HG03135 (cell line): ENCODE measurements around the gene UQCC5.

Experiments
- ATAC-seq: cut with Tn5 transposase; IDR thresholded peaks from one replicate; pipeline ENCODE4 v1.9.1; 2021; ENCODE audit warnings: mild to moderate bottlenecking, moderate library complexity; ENCODE audit not compliant: unreplicated experiment

UQCC5 gene

DNA sequence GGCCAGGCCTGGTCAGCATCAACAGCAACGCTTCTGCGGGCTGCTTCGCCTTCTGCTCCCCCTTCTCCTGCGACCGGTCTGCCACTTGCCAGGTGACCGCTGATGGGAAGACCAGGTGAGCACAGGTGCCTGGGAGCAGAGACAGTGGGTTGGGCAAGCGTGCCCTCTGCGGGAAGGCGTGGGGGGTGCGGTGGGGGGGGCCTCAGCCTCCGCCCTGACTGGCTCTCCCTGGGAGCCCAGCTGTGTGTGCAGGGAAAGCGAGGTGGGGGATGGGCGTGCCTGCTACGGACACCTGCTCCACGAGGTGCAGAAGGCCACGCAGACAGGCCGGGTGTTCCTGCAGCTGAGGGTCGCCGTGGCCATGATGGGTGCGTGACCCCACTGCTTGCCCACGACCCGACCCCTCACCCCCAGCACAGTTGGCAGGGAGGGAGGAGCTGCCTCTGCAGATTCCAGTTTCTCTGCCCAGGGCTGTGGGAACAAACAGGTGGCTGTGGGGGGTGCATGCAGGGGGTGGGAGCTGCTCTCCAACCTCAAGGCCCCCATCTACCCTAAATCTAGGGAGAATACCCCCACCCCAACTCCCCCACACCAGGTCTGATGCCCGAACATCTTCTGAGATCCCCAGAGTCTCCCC lies 32.5 kb upstream of the UQCC5 start:
- ATAC-seq = no peak

DNA sequence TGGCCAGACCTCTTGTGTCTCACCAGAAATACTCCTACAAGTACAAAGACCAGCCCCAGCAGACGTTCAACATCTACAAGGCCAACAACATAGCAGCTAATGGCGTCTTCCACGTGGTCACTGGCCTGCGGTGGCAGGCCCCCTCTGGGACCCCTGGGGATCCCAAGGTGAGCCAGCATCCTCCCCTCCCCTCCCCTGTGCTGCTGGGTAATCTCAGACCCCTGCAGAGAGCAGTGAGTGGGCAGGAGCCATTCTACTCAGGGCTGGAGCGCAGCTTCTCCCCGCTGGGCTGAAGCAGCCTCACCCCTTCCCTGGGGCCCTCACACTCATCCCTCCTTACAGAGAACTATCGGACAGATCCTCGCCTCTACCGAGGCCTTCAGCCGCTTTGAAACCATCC lies 31.4 kb upstream of the UQCC5 start:
- ATAC-seq = no peak

DNA sequence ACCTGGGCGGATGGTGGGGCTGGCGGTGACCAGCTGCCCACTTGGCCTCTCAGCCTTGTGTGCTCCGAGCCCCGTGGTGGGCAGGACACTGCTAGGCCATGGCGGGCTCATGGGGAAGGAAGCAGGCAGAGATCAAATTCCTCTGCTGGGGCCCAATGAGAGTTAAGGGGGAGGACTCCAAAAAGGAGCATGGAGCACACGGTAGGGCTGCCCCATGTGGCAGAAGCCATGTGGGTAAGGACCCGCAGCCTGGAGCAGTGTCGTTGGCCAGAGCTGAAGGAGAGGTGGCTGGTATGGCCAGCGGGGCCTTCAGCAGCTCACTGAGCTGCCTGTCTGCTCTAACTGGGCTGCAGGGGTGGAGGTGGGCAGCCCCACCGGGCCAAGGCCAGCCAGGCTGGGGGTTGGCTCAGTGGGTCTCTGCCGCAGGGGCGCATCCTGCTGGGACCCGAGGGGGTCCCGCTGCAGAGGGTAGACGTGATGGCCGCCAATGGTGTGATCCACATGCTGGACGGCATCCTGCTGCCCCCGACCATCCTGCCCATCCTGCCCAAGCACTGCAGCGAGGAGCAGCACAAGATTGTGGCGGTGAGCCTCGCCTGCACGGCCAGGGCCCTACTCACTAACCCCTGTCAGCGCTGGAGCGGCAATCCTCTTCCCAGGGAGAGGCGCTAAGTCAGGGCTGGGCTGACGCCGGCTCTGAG lies 30.0 kb upstream of the UQCC5 start:
- no peak for ATAC-seq

DNA sequence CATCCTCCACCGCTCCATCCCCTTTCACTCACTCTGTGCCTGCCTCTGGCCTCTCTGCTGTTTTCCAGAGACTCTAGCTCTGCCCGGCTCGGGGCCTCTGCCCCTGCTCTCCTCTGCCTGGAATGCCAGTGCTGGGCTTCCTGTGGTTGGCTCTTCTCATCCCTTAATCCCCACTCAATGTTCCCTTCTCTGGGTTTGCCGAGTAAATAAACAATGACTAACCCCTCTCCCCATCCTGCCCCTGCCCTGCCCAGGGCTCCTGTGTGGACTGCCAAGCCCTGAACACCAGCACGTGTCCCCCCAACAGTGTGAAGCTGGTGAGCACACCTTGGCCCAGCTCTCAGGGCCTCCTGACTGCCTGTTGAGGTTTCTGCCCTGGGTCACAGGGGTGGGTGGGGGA lies 29.0 kb upstream of the UQCC5 start:
- no peak for ATAC-seq

DNA sequence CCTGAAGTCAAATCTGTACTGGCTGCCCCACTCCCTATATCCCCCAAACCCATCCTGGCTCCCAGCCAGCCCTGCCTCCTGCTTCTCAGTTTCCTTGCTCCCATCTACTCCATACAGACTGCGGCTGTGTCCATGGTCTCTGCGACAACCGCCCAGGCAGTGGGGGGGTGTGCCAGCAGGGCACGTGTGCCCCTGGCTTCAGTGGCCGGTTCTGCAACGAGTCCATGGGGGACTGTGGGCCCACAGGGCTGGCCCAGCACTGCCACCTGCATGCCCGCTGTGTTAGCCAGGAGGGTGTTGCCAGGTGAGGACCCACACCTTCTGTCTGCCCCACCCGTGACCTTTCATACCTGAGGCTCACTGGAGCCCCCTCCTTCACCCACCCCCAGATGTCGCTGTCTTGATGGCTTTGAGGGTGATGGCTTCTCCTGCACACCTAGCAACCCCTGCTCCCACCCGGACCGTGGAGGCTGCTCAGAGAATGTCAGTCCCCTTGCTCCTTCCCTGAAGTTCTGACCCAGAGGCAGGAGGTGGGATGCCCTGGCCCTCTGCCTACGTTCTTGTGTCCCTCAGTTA lies 26.6 kb upstream of the UQCC5 start:
- no peak for ATAC-seq

DNA sequence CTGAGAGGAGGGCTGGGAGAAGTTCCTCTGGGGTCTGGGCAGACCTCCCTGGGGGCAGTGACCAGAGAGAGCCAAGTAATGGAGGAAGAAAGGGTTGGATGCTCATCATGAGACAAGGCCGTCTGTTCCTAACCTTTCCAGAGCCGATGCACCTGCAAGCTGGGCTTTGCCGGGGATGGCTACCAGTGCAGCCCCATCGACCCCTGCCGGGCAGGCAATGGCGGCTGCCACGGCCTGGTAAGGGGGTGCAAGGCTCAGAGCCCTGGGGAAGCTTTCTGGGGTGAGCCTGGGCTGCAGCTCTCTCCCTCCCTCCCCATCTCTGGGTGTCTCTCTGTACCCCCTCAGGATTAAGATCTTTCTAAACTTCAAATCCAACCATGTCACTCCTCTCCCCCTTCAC lies 24.9 kb upstream of the UQCC5 start:
- no peak for ATAC-seq

DNA sequence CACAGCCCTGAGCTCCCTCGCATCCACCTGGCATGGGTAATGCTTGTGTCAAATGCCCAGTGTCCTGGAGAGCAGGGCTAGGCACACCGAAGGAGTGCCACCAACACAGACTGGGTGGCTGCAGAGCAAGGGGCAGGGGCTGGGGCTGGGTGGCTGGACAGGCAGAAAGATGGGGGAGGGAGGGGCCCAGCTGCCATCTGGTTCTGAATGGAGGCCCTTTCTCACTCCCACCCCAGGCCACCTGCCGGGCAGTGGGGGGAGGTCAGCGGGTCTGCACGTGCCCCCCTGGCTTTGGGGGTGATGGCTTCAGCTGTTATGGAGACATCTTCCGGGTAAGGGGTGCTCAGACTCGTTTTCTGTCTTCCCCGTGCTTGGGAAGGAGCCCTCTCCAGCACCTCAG lies 24.3 kb upstream of the UQCC5 start:
- no peak for ATAC-seq

DNA sequence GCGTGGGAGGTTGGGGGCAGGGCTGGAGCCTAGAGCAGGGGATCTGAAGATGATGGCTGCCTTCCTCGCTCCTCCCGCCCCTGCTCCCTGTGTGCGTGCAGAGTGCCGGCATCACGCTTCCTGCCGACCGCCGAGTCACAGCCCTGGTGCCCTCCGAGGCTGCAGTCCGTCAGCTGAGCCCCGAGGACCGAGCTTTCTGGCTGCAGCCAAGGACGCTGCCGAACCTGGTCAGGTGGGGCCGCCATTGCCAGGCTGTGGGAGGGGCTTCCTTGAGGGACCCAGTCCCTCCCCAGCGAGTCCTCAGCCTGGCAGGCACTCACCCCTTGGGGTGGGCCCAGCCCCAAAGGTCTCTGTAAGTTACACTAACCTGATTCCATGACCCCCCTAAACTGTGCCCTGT lies 23.7 kb upstream of the UQCC5 start:
- no peak for ATAC-seq

DNA sequence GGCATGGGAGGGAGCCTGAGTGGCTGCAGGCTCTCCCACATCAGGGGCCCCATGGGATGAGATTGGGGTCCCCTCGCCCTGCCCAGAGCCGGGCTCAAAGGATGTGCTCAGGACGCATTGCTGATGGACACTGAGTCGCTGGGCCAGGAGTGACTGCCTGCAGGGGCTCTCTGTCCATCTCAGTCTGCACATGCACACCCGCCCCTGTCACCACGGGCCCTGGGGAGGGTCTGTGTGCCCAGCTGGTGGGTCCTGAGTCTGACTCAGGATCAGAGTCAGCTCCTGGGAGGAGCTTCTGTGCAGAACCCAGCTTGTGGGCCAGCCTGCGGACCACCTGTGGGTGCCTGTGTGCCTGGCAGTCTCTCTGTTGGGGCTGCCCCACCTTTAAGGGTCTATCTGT lies 23.1 kb upstream of the UQCC5 start:
- no peak for ATAC-seq

DNA sequence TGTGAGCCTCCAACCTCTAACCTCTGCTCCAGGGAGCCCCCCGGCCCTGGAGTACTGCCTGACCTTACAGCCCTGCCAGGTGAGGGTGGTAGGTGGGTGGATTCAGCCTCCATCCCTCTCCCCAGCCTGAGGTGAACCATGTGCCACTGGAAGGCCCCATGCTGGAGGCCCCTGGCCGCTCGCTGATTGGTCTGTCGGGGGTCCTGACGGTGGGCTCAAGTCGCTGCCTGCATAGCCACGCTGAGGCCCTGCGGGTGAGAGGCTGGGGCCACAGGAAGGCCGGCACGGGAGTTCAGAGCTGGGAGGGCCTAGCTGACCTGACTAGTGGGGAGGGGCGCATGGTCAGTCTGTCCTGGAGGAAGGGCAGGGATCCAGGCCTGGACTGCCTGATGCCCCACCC lies 21.8 kb upstream of the UQCC5 start:
- ATAC-seq = no peak

DNA sequence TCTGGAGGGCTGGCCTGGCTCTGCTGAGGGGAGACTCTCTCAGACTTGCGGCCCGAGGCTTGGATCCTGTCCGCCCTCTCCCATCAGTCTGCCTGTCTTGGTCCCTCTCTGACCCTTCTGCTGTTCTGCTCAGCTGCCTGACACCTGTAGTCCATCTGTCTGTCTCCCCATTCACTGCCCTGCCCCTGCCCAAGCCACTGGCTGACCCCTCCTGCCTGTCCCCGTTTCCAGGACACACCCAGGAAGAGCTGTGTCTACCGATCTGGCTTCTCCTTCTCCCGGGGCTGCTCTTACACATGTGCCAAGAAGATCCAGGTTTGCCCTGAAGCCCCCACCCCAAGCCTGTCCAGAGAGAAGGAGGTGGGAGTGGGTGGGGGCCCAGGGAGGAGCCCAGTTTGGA lies 21.2 kb upstream of the UQCC5 start:
- ATAC-seq = no peak

DNA sequence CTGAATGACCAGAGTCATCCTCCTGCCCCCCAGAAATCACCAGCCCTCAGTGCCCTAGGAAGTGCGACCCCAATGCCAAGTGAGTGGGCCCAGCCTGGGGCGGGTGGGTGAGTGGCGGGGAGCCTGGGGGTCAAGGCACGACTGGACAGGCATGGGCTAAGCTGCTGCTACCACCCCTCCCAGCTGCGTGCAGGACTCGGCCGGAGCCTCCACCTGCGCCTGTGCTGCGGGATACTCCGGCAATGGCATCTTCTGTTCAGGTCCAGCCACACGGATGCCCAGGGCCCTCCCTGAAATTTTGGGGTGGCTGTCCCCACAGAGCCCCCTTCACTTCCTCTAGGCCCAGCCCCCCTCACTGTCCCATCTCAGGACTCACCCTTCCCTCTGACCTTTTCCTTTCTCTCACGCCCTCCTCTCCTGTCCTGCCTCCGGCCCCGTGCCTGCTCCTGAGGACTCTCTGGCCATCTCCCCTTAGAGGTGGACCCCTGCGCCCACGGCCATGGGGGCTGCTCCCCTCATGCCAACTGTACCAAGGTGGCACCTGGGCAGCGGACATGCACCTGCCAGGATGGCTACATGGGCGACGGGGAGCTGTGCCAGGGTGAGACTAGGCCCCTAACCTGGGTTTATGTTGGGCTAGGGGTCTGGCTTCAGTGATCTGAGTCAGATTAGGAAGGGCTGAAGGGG lies 19.8 kb upstream of the UQCC5 start:
- no peak for ATAC-seq

DNA sequence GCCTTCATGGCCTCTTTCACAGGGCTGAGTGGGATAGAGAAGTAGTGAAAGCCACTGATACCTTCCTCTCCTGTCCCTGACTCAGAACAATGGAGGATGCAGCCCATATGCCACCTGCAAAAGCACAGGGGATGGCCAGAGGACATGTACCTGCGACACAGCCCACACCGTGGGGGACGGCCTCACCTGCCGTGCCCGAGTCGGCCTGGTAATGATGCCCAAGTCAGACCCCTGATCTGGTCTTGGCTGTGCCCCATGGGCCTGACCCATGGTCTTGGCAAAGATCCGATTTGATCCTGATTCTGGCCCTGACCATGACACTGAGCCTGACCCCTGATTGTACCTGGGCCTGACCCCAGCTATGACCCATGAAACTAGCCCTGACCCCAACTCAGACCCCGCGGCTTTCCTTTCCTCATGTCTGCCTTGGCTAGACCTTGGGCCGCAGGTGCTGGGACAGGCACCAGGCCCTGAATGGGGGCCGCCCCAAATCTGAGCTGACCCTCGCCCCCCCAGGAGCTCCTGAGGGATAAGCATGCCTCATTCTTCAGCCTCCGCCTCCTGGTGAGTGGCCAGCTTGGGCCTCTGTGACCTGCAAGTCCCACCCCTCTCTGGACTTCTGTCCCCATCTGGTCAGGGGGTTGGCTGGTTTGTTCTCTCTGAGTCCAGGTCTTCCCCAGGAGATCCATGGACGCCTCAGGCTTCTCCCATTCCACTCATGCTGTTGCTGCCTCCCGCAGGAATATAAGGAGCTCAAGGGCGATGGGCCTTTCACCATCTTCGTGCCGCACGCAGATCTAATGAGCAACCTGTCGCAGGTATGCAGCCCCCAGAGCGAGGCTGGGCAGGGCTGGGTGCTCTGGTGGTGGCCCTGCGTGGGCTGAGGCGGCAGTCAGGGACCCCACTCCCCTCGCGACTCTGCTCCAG lies 18.3 kb upstream of the UQCC5 start:
- no peak for ATAC-seq

DNA sequence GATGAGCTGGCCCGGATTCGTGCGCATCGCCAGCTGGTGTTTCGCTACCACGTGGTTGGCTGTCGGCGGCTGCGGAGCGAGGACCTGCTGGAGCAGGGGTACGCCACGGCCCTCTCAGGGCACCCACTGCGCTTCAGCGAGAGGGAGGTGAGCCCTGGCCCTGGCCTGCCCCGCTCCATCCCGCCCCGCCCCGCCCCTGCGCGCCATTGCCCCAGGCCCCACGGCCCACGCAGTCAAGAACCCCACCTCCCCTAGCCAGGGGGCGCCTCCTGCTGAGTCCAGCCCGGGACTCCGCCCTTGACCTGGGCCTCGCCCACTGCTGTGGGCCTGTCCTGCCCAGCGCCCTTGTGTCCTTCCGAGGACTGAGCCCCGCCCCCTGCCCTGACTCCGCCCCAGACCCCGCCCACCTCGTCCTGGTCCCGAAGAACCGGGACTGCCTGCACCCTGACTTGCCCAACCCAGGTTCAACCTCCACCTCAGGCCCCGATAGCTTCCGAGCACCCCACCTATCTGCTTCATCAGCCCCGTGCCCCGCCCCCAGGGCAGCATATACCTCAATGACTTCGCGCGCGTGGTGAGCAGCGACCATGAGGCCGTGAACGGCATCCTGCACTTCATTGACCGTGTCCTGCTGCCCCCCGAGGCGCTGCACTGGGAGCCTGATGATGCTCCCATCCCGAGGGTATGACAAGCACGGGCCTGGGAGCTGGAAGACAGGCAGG lies 17.5 kb upstream of the UQCC5 start:
- no peak for ATAC-seq

DNA sequence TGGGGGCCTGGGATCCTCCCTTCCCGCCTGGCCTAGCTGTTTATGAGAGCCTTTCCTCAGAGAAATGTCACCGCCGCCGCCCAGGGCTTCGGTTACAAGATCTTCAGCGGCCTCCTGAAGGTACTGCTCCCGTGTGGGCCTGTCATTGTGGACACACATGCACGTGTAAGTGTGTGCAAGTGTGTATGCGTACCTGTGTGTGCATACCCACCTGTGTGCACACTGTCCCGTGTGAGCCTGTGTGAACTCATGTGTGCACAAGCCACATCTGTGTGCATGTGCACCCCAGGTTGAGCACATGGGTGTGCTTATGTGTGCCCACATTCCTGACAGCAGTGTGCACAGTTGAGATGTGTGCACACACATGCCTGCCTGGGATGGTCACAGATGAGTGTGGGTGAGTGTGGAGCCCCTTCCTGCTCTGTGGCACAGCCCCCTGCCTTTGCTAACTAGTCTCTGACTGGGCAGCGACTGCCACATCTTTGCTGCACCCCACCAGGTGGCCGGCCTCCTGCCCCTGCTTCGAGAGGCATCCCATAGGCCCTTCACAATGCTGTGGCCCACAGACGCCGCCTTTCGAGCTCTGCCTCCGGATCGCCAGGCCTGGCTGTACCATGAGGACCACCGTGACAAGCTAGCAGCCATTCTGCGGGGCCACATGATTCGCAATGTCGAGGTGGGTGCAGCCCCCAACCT lies 16.8 kb upstream of the UQCC5 start:
- ATAC-seq = no peak

DNA sequence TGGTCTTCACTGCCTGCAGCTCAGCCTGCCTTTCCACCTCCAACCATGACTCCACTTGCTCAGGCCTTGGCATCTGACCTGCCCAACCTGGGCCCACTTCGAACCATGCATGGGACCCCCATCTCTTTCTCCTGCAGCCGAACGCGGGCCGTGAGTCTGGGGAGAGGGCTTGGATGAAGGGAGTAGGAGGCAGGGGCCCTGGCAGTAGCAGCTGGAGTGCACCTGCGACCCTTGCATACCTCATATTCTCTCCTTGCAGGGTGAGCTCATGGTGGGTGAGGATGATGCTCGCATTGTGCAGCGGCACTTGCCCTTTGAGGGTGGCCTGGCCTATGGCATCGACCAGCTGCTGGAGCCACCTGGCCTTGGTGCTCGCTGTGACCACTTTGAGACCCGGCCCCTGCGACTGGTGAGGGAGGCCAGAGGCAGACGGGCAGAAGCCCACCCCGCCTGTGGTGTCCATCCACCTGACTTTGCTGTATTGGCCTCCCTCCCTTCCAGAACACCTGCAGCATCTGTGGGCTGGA lies 16.2 kb upstream of the UQCC5 start:
- ATAC-seq = no peak

DNA sequence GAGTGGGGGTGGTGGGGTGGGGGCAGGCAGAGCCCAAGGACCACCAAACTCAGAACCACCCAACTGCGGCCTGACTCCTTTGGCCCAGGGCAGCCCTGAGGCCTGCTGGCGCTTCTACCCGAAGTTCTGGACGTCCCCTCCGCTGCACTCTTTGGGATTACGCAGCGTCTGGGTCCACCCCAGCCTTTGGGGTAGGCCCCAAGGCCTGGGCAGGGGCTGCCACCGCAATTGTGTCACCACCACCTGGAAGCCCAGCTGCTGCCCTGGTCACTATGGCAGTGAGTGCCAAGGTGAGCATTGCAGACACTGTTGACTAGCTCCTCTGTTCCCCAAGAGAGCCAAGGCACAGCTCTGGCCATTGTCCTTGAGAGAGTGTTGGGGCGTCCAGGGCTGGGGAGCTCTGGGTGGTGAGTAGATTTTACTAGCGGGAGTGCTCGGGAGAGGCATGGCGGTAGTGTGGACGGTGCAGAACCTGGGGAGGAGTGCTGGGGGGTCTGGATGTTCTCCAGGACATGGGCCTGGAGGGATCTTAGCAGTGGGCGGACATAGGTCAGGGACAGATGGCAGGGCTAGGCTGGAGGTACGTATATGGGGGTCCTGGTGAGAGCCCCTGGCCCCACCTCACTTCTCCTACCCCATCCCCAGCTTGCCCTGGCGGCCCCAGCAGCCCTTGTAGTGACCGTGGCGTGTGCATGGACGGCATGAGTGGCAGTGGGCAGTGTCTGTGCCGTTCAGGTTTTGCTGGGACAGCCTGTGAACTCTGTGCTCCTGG lies 15.5 kb upstream of the UQCC5 start:
- no peak for ATAC-seq

DNA sequence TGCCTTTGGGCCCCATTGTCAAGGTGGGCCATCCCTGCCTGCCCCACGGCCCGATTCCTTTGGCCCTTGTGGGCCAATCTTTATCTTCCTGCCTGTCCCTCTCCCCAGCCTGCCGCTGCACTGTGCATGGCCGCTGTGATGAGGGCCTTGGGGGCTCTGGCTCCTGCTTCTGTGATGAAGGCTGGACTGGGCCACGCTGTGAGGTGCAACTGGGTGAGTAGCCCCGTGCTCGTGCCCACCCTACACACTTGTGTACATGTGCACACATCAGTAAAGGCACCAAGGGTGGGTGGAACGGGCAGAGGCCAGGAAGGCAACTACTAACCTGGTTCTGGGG lies 14.9 kb upstream of the UQCC5 start:
- no peak for ATAC-seq
